Mucosa of gallbladder (tissue), 1 donor: ENCODE data around the gene HOXA9. TPM values are rescaled to one million over a fixed set of nuclear protein-coding genes. Genes with fewer than 3 reads are reported as not detected.

Source experiments
- DNase-seq: peaks from one replicate; pipeline ENCODE4 v3.0.0-alpha.2; 2020; ENCODE audit warnings: low spot score
- total RNA-seq: library from RNA; stranded (reverse); gene quantifications from one replicate; pipeline ENCODE4 v1.2.1, GENCODE V29; 2021
- donor health status: DM: no; HTN: no; CAD: no.

Gene HOXA9
- total RNA-seq, 1 donor from 2014 or later, result 0.17 TPM

DNA sequence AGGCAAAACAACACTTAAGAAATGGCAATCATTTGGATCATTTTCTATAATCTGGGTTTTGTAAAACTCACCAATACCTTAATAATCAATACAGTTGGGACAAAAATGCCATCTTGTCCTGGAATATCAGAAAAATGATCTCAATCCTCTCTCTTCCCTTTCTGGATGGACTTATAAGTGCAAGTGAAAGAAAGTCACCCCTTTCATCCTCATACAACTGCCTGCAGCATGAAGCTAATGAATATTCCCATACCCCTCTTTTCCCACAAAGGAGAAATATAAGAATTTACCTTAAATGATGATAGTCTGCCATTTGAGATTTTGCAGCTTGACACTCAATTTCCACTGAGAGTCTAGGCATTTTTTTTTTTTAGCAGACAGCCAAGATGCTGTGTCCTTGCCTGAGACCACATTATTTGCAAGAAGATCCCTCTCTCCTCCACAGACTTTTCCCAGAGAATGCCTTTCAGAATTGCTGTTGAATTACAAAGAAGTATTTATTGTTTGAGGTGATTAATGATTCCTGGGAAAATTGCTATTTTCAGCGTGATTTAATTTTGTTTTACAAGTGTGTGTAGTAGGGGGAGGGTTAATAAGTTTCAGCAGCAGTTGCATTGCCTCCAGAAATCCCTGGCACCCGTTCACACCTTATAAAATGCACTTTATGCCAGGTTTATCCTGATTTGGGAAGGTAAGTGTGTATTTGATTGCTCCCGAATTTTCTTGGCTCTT is 38.6 kb downstream of the HOXA9 start:
- DNase-seq, result no peak

DNA sequence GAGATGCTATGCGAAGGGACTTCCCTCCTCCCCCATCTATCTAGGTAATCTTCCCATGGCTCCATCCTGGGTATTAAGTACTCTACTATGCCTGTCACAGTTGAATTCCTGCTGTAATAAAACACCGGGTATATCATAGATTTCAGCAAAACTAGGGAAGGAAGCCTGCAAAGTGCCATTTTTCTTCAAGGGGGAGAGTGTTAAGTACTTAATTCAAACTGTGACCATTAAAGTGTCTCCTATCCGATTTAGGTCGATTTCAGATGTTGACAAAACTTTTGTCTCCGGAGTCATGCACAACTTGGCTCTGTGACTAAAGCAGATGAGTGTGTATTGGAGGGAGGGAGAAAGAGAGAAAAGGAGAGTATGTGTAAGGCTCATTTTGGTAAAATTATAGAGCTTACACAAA is 39.3 kb downstream of the HOXA9 start:
- no peak for DNase-seq

DNA sequence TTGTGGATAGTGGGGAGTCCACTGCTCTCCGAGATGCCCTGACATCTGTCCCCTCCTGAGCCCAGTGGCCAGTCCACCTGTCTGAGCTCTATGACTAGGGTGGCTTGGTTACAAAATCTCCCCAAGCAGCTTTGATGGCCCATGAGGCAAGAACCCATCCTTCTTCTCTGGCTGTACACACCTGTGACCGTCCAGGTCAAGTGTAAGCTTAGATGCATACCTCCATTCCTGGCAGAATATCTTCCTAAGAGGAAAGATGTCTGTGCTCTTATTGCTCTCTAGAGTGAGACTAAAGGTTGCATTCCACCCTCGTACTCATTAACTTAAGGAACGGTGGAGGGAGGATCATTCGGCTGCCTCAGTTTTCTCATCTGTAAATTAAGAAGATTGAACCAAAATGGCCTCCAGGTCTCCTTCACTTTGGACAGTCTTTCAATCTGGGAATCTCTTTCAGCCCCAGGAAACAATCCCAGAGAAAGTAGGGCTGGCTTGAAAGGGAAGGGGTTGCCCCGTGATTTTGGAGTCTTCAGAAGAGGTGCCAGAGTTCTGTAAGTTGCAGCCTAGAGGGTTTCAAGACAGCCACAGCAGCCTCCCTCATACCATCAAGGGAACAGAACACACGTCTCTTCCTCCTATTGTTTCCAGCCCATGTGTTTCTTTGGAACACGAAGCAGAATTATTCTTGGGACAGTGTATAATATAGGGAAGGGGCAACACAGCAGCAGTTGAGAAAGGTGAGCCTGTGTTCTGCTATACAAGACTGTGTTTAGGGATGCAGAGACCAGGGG is 40.2 kb downstream of the HOXA9 start:
- DNase-seq, result no peak

DNA sequence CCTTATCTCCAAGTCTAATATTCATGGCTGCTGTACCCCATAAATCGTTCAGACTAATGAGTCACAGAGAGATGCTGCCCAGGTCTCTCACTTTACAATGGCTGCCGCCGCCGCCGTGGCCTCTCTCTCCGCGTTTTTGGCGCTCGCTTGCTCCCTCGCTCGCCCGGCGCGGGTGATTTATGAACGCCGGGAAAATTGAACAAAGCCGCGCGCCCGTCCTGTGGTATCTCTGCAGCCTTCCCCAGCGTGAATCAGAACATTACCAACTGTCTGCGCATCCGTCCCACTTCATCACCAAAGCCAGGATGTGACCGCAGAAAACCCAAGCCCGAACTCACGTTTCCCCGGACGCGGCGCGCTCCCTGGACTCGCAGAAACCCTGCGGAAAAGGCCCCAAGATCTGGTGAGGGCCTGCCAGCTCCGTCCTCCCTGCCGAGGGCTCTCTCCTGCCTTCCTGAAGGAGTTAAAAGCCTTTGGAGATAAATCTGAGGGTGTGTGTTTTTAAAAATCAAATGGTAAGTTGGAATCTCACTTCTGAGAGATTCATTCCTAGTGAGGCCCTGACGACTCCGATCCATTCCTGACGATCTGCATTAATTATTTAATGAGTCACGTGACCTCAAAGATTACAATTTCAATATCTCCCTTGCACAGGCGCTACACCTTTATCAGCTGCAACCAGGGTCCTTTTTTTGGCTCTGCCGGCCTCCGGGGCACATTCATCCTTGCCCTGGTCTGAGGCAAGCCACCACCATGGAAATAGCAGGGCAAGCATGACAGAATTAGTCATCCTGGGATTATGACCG is 41.0 kb downstream of the HOXA9 start:
- no peak for DNase-seq

DNA sequence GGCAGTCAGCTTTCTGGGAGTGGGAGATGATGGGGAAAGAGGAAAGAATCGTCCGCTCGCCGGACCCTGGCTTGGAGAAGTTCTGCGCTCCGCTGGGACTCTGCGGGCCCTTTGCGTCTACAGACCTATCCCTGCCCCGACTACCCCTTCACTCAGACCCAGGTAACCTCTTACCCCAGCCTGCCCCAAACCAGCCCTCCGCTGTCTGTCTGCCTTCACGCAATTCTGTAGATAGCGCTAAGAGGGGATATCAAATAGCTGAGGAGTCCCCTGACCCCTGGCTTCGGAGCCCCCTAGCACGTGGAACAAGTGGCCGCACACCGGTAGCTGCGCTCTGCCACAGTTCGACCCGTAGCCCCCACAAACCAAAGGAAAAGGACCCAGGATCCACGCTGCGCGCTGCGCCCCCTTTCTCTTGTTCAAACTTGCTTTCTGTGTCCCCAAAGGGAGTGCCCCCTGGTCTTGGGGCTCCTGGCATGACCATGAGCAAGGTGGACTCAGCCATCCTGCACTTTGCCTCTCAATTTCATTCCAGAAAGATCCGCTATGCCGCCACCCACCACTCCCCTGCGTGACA is 41.8 kb downstream of the HOXA9 start:
- DNase-seq, result no peak

DNA sequence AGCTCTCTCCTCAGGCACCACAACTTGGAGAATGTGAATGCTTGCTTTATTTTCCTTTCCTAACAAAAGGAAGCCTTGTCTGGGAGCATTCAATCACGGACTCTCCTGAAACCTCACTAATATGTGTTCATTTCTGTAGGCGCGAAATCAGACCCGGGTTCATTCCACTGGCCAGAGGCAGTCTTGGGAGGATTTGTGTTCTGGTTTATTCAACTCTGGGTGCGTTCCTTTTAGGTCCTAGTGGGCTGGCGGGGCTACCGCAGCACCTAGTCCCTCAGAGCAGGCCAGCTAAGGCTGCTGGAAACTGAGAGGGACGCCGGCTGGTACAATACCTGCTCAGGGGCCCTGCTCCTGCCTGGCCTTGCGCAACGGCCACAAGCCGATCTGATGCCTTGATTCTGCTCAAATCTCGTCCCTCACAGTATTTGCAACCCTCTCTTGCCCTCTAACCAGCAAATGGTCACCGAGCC is 42.3 kb downstream of the HOXA9 start:
- DNase-seq, result no peak

DNA sequence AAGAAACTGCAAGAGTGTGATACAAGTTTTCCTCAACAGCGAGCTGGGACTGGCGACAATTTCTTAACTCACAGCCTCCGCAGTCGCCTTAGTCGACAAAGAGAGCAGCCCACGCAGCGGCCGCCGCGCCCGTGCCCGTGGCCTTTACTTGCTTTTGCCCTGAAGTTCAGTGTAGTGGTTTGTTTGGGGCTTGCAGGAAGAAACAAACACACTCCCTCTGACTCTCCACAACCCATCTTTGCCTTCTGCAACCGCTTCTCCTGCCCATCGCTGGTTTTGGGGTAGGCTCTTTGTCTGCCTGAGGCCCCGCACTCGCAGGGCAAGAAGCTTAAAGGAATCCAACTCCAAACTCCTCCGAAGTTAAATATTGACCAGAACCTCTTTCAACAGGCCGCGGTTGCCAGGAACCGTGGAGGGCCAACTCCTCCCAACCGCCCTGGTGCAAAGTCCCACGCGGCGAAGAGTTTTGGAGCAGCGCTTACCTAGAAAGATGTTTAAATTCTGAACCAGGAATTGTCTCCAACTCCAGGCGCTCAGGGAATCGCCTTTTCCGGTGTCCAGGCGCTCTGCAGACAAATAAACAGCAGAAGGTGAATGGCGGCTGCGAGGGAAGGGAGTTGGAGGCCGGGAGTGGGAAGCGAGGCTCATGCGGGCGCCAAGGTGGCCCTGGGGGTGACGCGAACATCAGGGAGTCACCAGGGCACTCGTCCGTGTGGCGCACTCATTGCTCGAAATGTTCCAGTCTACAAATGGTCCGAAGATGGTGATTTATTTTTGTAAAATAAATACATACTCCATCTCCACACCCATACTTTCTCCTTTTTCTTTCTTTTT is 43.0 kb downstream of the HOXA9 start:
- no peak for DNase-seq

DNA sequence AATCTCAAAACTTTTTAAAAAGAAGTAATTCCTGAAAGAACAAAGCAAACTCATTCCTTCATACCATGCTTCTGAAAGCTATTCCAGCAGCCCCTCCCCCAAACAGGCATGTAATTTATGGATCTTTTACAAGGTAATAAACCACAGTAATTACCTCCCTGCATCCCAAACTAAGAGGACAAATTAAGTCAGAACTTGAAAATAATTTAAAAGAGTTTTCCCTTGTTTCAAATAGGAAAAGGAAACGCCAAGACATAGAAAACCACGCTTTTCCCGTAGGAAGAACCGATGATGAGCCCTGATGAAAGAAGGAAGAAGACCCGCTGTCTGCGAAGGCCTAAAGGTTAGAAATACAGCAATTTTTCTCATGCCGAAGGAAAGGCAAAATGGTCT is 43.7 kb downstream of the HOXA9 start:
- DNase-seq, result no peak

DNA sequence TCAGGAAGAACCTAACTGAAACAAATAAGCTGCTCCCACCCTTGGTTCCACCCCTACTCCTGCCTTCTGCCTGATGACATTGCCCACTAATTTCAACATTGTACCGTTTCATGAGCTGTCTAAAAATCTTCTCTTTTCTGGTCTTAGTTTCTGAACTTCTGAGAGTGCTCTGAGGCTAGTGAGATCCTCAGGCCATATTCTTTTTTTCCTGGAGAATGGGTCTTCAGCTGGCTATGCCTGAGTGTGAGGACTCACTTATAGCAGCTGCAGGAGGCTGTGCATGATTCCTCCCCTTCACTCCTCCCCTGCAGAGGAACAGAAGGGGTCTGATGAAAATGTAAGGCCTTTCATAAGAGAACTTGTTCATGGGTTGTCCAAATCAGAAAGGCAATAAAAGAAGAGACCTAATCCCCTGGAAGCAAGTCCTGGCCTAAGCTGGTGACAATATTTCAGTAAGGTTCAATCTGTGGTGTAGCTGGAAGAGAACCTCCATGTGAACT is 45.9 kb downstream of the HOXA9 start:
- no peak for DNase-seq

DNA sequence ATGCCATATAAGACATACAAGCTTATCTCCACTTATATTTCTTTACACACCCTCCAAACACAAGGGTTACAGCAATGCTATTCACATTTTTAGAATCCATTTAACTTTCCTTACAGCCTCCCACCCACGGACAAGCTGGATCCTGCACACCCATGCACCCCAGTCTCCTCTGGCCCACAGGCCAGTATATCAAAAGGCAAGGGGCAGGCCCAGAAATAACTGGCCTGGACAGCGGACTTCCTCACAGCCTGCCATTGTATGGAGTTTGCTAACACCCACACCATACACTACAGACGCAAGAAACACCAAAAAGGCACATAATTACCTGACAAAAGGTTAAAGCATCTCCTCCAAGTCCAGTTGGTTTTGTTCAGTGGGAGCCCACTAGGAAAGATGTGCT is 46.8 kb downstream of the HOXA9 start:
- DNase-seq, result no peak

DNA sequence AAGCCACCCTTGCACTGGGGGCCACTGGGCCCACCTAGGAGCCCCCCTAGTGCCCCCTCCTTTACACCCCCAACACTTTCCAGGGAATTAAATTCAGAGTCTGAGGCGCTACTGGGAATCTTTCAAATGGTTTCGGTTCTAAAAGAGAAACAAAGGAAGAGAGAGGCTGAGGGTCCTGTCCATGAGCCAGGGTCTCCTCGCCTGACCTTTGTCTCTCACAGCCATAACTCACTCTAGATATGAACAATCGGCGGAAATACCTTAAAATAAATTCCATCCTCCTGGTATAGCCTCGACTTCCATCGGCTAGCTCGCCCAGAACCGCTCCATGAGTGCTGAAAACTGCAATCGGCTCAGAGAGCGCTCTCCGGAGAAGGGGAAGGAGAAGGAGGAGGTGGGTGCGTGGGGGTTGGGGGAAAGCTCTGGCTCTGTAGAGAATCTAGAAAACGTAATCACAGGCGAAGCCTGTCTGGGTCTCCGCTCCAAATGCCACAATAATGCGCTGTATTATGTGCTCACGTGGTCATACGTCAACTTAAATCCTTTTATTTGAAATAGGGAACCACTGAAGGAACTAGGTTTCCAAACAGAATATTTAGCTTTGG is 47.3 kb downstream of the HOXA9 start:
- DNase-seq, result no peak

DNA sequence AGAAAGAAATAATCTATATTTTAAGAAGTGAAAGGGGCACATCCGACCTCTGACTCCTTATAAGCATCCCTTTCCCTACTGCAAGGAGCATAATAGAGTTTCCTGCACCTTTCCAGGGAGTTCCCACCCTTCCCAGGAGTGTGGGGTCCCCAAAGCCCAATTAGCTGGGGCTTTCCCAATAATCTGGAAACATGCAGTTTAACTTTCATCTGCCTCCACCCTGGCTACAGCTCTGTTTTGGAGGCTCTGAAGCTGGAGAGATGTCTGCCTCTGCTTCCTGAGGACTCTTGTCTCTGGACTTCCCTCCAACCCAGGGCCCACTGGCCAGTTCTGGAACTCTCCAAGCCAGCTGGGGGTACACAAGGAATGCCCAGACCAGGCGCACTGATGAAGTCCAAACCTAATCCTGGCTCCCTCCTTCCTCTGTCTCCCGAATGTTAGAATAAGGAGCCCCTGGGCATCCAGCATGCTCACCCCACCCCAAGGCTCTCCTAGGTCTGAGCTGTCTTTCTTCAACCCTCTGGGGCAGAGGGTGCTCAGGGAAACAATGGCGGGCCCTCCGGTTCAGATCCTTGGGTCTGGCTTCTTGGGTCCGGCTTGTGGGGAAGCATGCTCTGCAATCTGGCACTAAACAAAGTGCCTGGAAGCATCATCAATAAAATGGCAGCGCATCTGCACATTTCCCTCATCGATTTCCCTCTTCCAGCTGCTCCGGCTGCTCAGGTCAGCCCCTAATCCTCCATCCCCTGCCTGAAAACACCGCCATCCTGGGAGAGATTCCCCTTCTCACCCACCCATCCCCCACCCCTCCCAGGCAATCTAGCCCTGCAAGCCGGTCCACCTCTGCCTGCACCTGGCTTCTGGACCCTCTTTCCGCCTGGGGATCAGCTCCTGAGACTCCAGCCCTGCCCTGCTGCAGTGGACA is 48.1 kb downstream of the HOXA9 start:
- no peak for DNase-seq

DNA sequence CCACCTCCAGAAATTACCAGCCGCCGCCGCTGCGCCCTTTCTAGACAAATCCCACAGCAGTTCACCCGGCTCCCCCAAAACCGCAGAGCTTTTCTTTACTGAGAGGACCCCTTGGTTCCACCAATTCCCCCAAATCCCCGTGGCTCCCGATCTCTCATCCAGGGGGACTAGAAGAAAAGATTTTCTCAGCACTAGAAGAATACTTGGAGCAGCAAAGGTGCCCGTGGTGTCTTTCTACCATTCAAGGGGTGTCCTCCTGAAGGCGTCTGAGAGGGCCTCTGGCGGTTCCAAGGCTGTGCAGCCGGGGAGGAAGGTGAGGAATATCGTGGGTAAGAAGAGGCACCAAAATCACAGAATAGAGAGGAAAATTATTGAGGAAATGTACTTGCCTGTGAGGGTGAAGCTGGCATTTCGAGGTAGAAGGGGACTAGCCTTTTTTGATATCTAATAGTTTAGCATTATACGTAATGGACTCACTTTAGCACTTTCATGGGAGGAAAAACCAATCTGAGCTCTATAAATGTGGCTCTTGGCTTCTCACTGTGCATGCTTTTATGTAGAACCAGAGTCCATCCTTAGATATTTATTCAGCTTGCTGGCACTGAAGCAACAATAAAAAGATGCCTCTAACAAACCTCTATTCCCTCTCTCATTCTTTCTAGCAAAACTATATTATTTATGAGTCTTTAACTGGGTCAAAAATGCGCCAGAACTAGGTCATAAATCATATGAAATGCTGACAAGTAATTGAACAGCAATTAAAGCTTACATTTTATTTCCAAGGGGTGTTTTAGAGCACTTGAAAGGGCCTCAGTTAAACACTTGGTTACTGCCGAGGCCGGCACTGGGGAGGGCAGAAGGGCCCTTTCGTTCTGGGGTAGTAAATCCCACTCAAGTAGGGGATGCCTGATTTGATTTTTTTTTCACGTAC is 49.0 kb downstream of the HOXA9 start:
- DNase-seq, result no peak

DNA sequence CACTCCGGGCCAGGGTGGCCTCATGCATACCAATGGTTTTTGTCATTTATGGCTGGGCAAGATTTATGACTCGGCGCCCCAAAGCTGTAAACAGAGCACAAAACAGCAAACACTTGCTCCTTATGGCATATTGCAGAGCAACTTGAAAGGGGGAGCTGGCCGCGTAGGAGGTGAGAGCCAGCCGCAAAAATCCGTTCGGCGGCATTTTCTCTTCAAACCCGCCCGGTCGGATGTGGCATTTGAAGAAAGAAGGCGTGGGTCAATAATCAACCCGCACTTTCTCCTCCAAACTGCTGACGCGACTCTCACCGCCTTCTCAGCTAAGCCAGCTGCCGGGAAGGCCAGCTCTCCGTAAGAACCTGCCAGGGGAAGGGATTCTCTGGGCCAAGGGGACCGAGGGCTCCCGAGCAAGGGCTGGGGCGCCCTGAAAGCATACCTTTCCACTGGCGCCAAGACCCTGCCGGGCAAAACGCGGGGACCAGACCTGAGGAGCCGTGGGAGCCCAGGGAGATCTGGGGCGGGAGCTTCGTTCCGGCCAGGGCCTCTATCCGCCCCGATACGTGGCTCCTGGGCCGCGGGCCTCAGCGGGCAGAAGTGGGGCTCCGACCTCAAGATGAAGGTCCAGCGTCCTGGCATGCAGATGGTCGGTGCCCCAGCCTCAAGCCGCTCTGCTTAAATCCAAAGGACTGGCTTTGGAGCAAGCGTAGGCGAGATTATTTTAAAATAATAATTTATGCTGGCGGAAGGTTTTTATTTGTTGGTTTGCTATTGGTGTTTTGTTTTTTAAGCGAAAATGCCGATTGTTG is 49.9 kb downstream of the HOXA9 start:
- no peak for DNase-seq

DNA sequence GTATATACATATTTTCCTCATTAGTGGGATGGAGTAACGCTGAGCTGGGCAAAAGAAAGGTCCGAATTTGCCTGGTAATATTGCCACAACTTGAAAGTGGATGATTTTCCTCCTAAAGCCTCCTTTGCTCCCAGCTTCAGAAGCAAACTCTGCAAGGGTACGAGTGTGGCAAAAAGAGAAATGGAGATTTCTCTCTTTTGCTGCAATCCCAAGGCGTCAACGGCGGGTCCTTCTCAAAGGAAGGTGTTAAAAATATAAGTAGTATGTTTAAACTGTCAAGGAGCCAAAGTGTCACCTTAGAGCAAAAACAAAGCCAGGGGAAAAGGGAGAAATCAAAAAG is 50.5 kb downstream of the HOXA9 start:
- DNase-seq, result no peak

DNA sequence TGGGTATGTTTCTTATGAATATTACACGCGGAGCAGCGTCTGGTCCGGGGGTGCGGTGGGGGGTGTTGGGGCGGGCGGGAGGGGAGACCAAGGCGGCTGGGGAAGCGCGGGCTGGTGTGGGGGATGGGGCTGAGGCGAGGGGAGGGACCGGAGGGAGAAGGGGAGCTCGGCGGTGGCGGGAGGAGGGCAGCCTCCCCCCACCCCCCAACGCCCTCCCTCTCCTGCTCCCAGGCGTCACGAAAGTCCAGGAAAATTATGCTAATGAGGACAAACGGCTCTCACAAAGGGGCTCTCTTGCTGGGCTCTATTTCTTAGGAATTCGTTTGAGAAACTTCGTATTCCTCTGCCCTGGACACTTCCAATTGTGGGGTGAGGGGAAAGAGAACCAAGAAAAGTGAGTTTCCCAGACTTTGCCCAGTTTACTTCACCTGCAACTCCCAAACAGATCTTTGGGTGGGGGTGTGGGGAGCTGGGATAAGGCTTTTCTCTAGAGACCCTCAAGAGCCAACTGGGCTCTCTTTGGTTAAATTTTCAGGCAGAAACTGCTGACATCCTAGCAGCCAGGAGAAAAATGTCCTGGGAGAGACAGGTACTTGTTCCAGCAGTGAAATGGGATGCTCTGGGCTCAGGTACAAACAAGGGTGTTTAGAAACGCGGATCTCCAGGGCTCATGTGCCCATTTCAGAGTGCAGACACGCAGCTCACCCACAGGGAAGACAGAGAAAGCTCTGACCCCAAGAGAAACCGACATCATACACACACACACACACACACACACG is 51.2 kb downstream of the HOXA9 start:
- DNase-seq, result no peak
